ACC112 (cell line): Measurements from ENCODE around the gene MRPS11.
A peak's percentile ranks its signal among the peaks of the same experiment; 100 is the strongest.
"Not testable (repeated sequence)": the region's sequence is repeated elsewhere in the genome, so short reads cannot be mapped to it uniquely, and the experiment has no call there.

Experiments
- H2AFZ ChIP-seq: fragments of 200-600 bp; sonication (generic); one replicate; pipeline ENCODE4 v1.6.0; 2017; ENCODE audit warnings: antibody characterized with exemption, low read length; ENCODE audit not compliant: unreplicated experiment
- H3K27ac ChIP-seq: fragments of 200-600 bp; sonication (generic); 2 replicates; pipeline ENCODE4 v1.5.1; 2014; ENCODE audit warnings: low read depth, mild to moderate bottlenecking, antibody characterized with exemption, low read length, moderate library complexity
- H3K27me3 ChIP-seq: fragments of 200-600 bp; sonication (generic); 2 replicates; pipeline ENCODE4 v1.6.1; 2014; ENCODE audit warnings: mild to moderate bottlenecking, antibody characterized with exemption, low read length, moderate library complexity, mixed read lengths; ENCODE audit not compliant: insufficient read depth
- H3K36me3 ChIP-seq: fragments of 200-600 bp; sonication (generic); 2 replicates; pipeline ENCODE4 v1.6.1; 2016; ENCODE audit warnings: mild to moderate bottlenecking, antibody characterized with exemption, low read length, moderate library complexity, mixed read lengths; ENCODE audit not compliant: insufficient read depth
- H3K4me1 ChIP-seq: fragments of 200-600 bp; sonication (generic); one replicate; pipeline ENCODE4 v1.6.1; 2016; ENCODE audit warnings: low read length, mixed read lengths; ENCODE audit not compliant: insufficient read depth, unreplicated experiment, control insufficient read depth
- H3K4me3 ChIP-seq: fragments of 200-600 bp; sonication (generic); 2 replicates; pipeline ENCODE4 v1.5.1; 2014; ENCODE audit warnings: mild to moderate bottlenecking, low read depth, low read length
- H3K79me2 ChIP-seq: fragments of 200-600 bp; sonication (generic); one replicate; pipeline ENCODE4 v1.6.0; 2016; ENCODE audit warnings: low read length; ENCODE audit not compliant: control insufficient read depth, unreplicated experiment, insufficient read depth

Gene MRPS11

DNA sequence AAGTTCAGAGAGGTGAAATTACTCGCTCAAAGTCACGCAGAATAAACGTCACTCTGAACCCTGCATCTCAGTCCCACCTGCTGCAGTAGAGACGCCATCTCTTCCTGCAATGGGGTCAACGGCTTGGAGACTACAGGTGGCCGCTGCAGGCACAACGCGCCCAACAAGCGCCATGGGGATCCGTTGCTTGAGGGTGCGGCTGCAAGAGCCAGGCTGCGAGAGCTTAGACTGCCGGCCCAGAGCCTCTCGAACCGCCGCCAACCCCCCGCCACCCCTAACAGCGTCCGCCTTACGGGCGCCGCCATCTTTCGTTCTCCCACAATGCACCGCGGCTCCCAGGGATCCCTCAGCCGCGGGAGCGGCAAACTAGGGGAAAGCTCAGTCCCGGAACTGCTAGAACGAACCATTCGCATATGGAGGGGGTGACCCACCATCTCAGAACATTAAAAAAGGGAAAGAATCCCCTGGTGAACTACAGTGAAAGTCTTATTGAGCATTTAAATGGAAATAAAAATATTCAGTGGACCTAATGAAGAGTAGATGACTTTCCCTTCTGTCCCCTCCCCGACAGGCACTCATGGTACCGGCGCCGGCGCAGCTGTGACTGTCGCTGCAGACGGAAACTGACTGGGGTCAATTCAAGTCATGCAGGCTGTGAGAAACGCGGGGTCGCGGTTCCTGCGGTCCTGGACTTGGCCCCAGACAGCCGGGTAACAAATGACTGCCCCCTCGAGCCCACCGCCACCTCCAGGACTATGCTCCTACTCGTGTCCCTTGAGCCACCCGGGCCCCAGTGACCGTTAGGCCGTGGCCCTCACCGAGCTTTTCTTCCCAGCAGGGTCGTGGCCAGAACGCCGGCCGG is at the start of gene MRPS11, which contains the start of gene MRPL46:
MRPS11 (plus strand) TSS at position 636 of the 862 bp plus-strand sequence; CDS start at position 646, 10 bp downstream.
MRPL46 (minus strand) TSS at position 316 of the 862 bp plus-strand sequence; CDS start at position 305, 11 bp downstream.
- Histone ChIP-seq H2AFZ (peak within 1 kb of the TSS; percentile 93), H3K79me2 (peaks cover 53% of the 10 kb centered on the region), H3K4me1 (peaks cover 29% of the 10 kb centered on the region)

DNA sequence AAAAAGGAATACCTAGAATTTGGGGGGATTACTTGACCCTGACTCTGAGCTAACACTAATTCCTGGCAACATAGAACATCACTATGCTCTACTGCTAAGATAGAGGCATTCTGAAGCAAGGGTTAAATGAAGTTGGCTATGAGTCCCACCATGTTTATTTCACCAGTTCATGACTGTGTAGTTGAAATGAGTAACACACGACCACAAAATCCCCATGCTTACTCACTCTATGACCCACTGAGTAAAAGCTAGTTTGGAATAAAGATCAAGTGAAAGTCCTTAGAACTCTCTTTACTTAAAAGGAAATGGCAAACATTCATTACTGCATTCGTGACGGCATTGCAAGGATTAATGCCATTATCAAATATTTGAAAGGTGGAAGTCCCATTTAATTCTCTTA is 47.7 kb upstream of the MRPS11 start:
- Histone ChIP-seq H2AFZ (no peak overlapping the region), H3K79me2 (no peaks in the 10 kb centered on the region), H3K36me3 (no peaks in the 10 kb centered on the region), H3K4me1 (no peaks in the 10 kb centered on the region), H3K4me3 (no peak overlapping the region), H3K27ac (no peak overlapping the region), H3K27me3 (peaks cover 7% of the 10 kb centered on the region; the same call in 1 of the 2 replicates)

More for the DNA sequence above, at the start of gene MRPS11, which contains the start of gene MRPL46:
- Histone ChIP-seq H3K4me3 (peak within 1 kb of the TSS; percentile 98), H3K36me3 (peaks cover 18% of the 10 kb centered on the region), H3K27ac (peak within 1 kb of the TSS; percentile 86), H3K27me3 (no peaks in the 10 kb centered on the region)

DNA sequence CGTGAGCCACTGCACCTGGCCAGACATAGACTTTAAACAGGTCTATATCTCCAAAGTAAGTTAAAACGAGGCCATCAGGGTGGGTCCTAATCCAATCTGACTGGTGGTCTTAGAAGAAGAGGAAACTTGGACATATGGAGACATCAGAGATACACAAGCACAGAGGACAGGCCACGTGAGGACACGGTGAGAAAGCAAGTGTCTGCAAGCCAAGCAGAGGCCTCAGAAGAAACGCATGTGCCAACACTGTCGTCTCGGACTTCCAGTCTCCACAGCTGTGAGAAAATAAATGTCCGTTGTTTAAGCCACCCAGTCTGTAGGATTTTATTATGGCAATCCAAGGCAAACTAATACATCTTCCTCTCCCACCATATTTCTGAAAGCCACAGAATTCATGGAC is 44.2 kb upstream of the MRPS11 start:
- Histone ChIP-seq H3K4me3 (no peak overlapping the region), H3K27me3 (peaks cover 20% of the 10 kb centered on the region), H3K79me2 (no peaks in the 10 kb centered on the region), H3K36me3 (no peaks in the 10 kb centered on the region), H3K27ac (no peak overlapping the region), H3K4me1 (no peaks in the 10 kb centered on the region), H2AFZ (no peak overlapping the region)

DNA sequence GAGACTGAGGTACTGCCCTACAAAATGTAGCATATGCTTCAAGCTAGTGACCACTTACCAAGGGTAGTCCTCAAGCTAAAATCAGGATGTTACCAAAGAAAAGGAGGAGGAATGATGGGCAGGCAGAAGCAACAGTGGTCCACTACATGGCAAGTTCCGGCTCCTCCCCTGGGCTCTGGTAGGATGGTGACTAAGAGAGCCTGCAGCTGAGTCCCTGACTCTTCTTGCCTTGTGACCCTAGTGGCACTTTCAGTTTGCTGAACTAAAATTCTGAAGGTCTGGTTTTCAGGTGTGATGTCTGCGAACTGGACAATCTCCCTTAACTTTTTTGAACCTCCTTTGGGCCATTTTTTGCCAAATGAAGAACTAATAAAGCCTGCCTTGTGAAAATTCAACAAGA is 41.2 kb upstream of the MRPS11 start:
- H3K27me3 ChIP-seq, result peaks cover 38% of the 10 kb centered on the region

GRCh38 chr15:88428053-88428452 is 39.5 kb upstream of the MRPS11 start:
- H3K27ac ChIP-seq, result no peak overlapping the region
- peaks cover 38% of the 10 kb centered on the region for H3K27me3 ChIP-seq

More for the DNA sequence above, 41.2 kb upstream of the MRPS11 start:
- no peaks in the 10 kb centered on the region for H3K79me2 ChIP-seq
- no peak overlapping the region for H3K4me3 ChIP-seq
- H2AFZ ChIP-seq, result no peak overlapping the region
- no peak overlapping the region for H3K27ac ChIP-seq
- no peaks in the 10 kb centered on the region for H3K36me3 ChIP-seq
- no peaks in the 10 kb centered on the region for H3K4me1 ChIP-seq

DNA sequence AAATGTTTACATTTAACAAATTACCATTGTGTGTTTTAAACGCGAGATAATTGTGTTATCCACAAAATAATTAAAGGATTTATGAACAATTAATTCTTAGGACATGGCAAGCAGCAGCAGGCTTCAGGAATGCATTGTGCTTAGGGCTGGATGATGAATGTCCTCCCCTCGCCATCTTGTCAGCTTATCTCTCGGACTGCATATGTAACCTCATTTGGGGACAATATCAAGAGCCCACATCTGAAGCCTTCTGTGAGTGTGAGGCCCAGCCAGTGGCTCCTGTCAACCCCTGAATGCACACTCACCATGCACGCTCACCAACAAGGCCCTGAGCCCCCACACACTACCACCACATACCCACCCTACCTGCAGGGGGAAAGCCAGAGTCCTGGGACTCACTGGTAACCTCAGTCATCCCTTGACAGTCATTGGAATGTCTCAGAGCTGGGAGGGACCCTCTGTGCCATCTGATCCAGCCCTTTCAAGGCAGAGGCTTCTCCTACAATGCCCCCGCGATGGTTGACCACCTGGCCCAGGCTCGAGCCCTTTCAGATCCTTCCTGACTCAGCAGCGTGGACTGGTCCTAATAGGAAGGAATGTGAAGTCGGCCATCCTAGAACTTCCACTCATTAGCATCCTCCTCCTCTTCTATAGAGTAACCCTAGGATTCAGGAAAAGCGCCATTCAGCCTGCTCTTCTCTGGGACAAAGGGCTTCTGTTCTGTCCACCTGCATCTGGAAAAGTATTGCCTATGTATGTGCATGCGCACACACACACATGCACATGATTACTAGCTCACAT is 38.5 kb upstream of the MRPS11 start:
- no peaks in the 10 kb centered on the region for H3K4me1 ChIP-seq

More at GRCh38 chr15:88428053-88428452, 39.5 kb upstream of the MRPS11 start:
- H3K36me3 ChIP-seq, result no peaks in the 10 kb centered on the region
- H2AFZ ChIP-seq, result no peak overlapping the region
- H3K79me2 ChIP-seq, result no peaks in the 10 kb centered on the region
- no peak overlapping the region for H3K4me3 ChIP-seq
- H3K4me1 ChIP-seq, result no peaks in the 10 kb centered on the region

GRCh38 chr15:88430051-88430450 is 37.5 kb upstream of the MRPS11 start:
- no peaks in the 10 kb centered on the region for H3K79me2 ChIP-seq
- H3K4me1 ChIP-seq, result no peaks in the 10 kb centered on the region
- H3K27me3 ChIP-seq, result peaks cover 38% of the 10 kb centered on the region
- H3K36me3 ChIP-seq, result no peaks in the 10 kb centered on the region
- H3K27ac ChIP-seq, result no peak overlapping the region
- no peak overlapping the region for H3K4me3 ChIP-seq
- H2AFZ ChIP-seq, result no peak overlapping the region

More for the DNA sequence above, 38.5 kb upstream of the MRPS11 start:
- Histone ChIP-seq H2AFZ (no peak overlapping the region), H3K36me3 (no peaks in the 10 kb centered on the region), H3K79me2 (no peaks in the 10 kb centered on the region), H3K4me3 (no peak overlapping the region), H3K27ac (no peak overlapping the region), H3K27me3 (peaks cover 38% of the 10 kb centered on the region)

DNA sequence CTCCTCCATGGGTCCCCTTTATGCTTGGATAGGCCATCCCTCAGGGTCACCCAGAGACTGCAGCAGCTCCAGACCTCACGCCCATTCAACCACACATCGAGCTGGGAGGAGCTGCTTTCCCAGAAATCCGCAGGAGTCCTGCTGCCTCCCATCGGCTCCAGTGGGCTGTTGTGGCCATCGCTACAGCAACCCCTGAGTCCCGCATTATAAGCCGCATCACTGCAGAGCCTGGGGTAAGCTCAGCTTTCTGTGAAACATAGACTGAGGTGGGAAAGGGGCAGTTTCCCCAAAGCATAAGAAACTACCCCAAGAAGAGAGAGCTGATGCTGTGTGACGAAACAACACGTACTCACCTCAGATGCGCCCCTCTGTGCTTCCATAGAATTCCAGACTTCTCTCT is 36.1 kb upstream of the MRPS11 start:
- Histone ChIP-seq H3K4me1 (no peaks in the 10 kb centered on the region), H3K4me3 (no peak overlapping the region), H3K79me2 (no peaks in the 10 kb centered on the region), H3K27ac (no peak overlapping the region), H3K36me3 (no peaks in the 10 kb centered on the region), H3K27me3 (peaks cover 36% of the 10 kb centered on the region), H2AFZ (no peak overlapping the region)

DNA sequence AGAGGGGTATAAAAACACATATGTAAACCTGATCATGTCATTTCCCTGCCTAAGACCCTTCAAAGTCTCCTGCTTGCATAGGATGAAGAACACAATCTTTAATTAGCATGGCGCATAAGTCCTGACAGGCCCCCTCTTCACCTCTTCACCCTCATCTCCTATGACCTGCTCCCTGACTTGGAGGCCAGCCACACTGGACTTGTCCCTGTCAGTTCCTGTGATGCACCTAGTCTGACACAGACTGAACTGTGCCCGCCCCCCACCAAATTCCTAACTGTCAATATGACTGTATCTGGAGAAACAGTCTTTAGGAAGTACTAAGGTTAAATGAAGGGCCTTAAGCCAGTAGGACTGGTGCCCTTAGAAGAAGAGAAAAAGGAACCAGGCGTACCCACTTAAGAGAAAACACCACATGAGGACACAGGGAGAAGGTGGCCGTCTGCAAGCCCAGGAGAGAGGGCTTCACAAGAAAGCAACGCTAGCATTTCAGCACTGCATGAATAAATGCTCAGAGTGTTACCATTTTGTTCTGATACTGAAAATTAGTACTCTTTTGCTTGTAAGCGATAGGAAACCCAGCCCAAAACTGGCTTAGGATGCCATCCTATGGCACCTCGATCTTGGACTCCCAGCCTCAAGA is 34.3 kb upstream of the MRPS11 start:
- H3K27me3 ChIP-seq, result peaks cover 20% of the 10 kb centered on the region
- H3K4me3 ChIP-seq, result no peak overlapping the region
- no peak overlapping the region for H3K27ac ChIP-seq
- no peaks in the 10 kb centered on the region for H3K79me2 ChIP-seq
- no peaks in the 10 kb centered on the region for H3K36me3 ChIP-seq
- H2AFZ ChIP-seq, result no peak overlapping the region
- H3K4me1 ChIP-seq, result no peaks in the 10 kb centered on the region

- not testable (repeated sequence) for H3K4me1 ChIP-seq, H3K36me3 ChIP-seq, H3K4me3 ChIP-seq, H3K79me2 ChIP-seq, H3K27ac ChIP-seq, H2AFZ ChIP-seq
- H3K27me3 ChIP-seq, result peaks cover 13% of the 10 kb centered on the region
Observed at GRCh38 chr15:88434106-88434505, 33.4 kb upstream of the MRPS11 start.
